Body of pancreas (tissue), 4 donors: ENCODE data around the gene ARHGAP18.

Experiments
- CTCF ChIP-seq, 7 experiments: fragments of 450-650 bp in 4 of 7; fragments of 200-600 bp in 3 of 7; sonication (generic) in 3 of 7; IDR thresholded peaks; one replicate each; pipeline ENCODE4 v1.5.1; 2016 to 2019; ENCODE audit warnings: antibody characterized with exemption in 7 of 7
- POLR2A ChIP-seq, 3 donors: fragments of 450-650 bp; IDR thresholded peaks; one replicate each; pipeline ENCODE4 v1.6.1; 2016; ENCODE audit warnings: antibody characterized with exemption in 3 of 3, mild to moderate bottlenecking in 2 of 3

DNA sequence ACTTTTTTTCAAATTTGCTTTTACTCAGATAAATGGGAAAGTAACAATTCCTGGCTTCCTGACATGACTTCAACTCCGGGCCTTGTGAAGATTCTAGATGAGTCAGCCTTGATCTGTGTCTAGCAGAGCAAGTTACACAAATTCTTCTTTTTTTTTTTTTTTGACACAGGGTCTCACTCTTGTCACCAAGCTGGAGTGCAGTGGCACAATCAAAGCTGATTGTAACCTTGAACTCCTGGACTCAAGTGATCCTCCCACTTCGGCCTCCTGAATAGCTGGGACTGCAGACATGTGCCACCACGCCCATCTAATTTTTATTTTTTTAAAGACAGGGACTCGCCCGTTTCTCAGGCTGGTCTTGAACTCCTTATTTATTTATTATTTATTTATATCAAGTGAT, 7.3 kb upstream of the ARHGAP18 start:
- no peak for TF ChIP-seq CTCF (IDR thresholded peaks at IDR 0.05)
- no peak for TF ChIP-seq POLR2A (IDR thresholded peaks at IDR 0.05)
